Fibroblast of the aortic adventitia (primary cell): ENCODE data around the gene TOR3A. TPM values are rescaled to one million over a fixed set of nuclear protein-coding genes. Genes with fewer than 3 reads are reported as not detected.

Experiments used
- DNase-seq: peaks from one replicate; pipeline ENCODE4 v3.0.0-alpha.2; 2010; ENCODE audit warnings: low read depth
- H3K4me3 ChIP-seq: 2 replicates; pipeline ENCODE4 v1.5.1; 2011; ENCODE audit warnings: low read depth, mild to moderate bottlenecking, control low read depth, low read length, moderate library complexity
- total RNA-seq: library from RNA; depleted of rRNA; stranded (reverse); fragments of >200 nt; gene quantifications from 2 replicates; pipeline ENCODE4 v1.2.3, GENCODE V29; 2012; ENCODE audit warnings: low replicate concordance
- TF ChIP-seq, protein P1 (sequence below): IDR thresholded peaks from 2 replicates; pipeline ENCODE4 v1.5.1; 2011; ENCODE audit warnings: mild to moderate bottlenecking, low read length, control low read depth, inconsistent platforms; ENCODE audit not compliant: insufficient read depth

The TOR3A gene
- total RNA-seq, 1 donor = 32.5 TPM

DNA sequence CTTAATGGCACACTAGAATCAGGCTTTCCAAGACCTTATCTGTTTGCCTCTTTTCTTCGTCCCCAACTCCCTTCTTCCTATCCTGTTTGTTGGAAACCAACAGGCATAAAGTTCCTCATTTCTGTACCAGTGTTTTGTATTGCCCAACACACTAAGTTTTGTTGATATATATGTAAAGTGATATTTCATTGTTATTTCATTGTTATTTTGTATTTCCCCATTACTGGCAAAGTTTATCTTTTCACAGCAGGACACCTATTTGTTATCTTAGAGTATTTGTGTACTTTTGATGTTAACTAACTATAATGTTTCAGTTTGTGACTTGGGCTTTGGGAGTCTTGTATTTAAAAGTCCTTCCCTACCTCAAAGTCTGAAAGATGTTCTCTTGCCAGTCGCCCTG, 29.1 kb upstream of the TOR3A start:
- no peak for DNase-seq
- TF ChIP-seq, protein P1, sequence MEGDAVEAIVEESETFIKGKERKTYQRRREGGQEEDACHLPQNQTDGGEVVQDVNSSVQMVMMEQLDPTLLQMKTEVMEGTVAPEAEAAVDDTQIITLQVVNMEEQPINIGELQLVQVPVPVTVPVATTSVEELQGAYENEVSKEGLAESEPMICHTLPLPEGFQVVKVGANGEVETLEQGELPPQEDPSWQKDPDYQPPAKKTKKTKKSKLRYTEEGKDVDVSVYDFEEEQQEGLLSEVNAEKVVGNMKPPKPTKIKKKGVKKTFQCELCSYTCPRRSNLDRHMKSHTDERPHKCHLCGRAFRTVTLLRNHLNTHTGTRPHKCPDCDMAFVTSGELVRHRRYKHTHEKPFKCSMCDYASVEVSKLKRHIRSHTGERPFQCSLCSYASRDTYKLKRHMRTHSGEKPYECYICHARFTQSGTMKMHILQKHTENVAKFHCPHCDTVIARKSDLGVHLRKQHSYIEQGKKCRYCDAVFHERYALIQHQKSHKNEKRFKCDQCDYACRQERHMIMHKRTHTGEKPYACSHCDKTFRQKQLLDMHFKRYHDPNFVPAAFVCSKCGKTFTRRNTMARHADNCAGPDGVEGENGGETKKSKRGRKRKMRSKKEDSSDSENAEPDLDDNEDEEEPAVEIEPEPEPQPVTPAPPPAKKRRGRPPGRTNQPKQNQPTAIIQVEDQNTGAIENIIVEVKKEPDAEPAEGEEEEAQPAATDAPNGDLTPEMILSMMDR = no peak
- H3K4me3 ChIP-seq = no peak overlapping the region

DNA sequence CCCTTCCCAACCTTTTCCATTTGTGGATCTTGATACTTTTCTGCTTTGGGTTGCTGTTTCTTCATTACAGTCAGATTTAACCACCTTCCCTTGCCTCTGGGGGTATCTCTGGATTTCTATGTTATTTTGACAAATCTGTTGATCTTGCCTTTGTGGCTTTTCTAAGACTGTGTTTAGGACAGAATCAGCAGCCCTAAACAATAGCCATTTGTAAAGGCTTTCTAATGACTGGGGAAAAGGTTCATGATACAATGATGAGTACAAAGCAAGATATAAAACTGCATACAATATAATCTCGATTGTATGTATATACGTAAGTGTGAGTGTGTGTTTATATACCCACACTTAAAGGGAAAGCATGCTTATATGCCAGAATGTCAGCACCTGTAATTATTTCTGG, 28.4 kb upstream of the TOR3A start:
- no peak for DNase-seq
- TF ChIP-seq, protein P1 = no peak
- H3K4me3 ChIP-seq = no peak overlapping the region

- no peak overlapping the region for H3K4me3 ChIP-seq
- TF ChIP-seq, protein P1 = no peak
- no peak for DNase-seq
Measured at GRCh38 chr1:179055937-179056336, 25.9 kb upstream of the TOR3A start.

- peak; percentile 76 for DNase-seq
- H3K4me3 ChIP-seq = no peak overlapping the region
- TF ChIP-seq, protein P1 = no peak
Measured at GRCh38 chr1:179058487-179059483, 23.1 kb upstream of the TOR3A start.

DNA sequence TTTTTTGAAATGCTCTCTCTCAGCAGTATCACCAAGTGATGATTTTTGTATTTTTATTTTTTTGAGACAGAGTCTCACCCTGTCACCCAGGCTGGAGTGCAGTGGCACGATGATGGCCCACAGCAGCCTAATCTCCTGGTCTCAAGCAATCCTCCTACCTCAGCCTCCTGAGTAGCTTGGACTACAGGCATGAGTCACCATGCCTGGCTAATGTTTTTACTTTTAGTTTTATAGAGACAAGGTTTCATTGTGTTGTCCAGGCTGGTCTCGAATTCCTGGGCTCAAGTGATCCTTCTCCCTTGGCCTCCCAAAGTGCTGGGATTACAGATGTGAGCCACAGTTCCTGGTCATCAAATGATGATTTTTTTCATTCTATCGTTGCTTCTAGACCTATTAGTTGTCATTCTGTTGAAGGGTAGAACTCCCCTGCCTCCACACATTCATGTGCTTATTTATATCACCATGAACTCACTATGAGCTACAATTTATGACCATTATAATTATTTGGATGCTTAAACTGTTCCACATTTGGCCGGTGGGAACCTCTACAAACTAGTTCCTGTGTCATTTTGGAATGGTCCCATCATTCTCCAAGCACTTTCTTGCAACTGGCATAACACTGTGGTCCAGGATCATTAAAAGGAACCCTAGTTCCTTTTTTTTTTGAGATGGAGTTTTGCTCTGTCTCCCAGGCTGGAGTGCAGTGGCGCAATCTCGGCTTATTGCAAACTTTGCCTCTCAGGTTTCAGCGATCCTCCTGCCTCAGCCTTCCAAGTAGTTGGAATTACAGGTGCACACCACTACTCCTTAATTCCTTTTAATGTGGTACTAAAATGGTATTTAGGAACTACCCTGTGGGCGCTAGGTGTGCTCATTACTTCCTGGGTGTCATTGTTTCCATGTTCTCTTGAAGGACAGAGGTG, 20.2 kb upstream of the TOR3A start:
- no peak overlapping the region for H3K4me3 ChIP-seq
- DNase-seq = no peak
- TF ChIP-seq, protein P1 = no peak

DNA sequence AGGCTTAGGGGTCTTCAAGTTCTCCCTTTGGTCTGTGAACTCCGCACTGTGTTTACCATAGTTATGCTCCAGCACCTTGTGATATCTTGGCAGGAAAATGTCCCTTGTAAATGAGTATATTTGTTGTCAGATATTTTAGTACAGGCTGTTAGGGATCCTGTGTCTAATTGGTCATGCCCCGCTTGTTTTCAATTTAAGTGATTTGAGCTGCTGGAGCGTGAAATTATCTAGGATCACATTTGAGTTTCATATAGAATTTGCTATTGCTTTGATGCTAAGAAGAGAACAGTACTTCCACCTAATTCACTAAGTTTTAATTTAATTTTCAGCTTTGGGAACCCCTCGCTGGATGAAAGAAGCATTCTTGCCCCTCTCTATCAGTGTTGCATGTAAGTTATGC, 15.4 kb upstream of the TOR3A start:
- H3K4me3 ChIP-seq = no peak overlapping the region
- TF ChIP-seq, protein P1 = no peak
- no peak for DNase-seq
